ENCODE measurements around the gene E2F2. TPM values are rescaled to one million over a fixed set of nuclear protein-coding genes. Genes with fewer than 3 reads are reported as not detected.

Gene E2F2
- total and polyA plus RNA-seq, 2 of the 13 experiments (the other 11 are each of a cell fraction or from before 2014, with no cell fraction given): 0.65 to 6.6 TPM

GRCh38 chr1:23576338-23577055, 45.5 kb upstream of the E2F2 start:
- 10% methylated on average over 6 of the region's 7 CpGs for WGBS (ENCODE audit: low lambda C conversion rate)
- no peaks in the 10 kb centered on the region for H3K9me3 ChIP-seq (ENCODE audit: low read length)
- POLR2A ChIA-PET: interaction anchor here (1.1 to 2.2 kb wide), 8 partner anchors 9 to 21 kb away, joined by 3 to 38 read pairs (median 8); partner anchors contain the start of gene ID3
- peak overlapping the region in 1 of 3 experiments; percentile 35; a peak in 1 of 6 replicates for H3K4me3 ChIP-seq (replicated peaks in 1 of 3; ENCODE audit: insufficient read depth in 1 of 3, low read depth in 2 of 3, low read length in 3 of 3)
- BruUV-seq (replicated peaks): no TSS peak
- H3K4me1 ChIP-seq (ENCODE audit: insufficient read depth, low read length): peaks cover 67% of the 10 kb centered on the region
- H4K20me1 ChIP-seq (ENCODE audit: insufficient read depth, low read length): no peaks in the 10 kb centered on the region
- ATAC-seq (peak; percentile 24; the same call in 2 of the 3 replicates), FAIRE-seq (no peak), DNase-seq (ENCODE audit: low spot score) (no peak)
- no peak overlapping the region for H3K9ac ChIP-seq (ENCODE audit: insufficient read depth, low read depth, low read length)
- H2AFZ ChIP-seq (ENCODE audit: low read length): no peak overlapping the region
- in situ Hi-C loops (cut with HindIII; ENCODE audit: extremely low pct_ligation_motif_present, low pct_unique_long_range_greater_than_20kb) (no loop called here), intact Hi-C loops (cut with micrococcal nuclease; ENCODE audit: unreplicated experiment) (loop anchor here (5.0 kb wide), 1 partner anchor 51 kb away; no protein-coding TSS in a partner anchor)
- no peaks in the 10 kb centered on the region for H3K36me3 ChIP-seq (replicated peaks in 1 of 2; ENCODE audit: control insufficient read depth in 1 of 2, insufficient read depth in 2 of 2, low read length in 2 of 2)
- H3K79me2 ChIP-seq (ENCODE audit: insufficient read depth, low read length): no peaks in the 10 kb centered on the region
- H3K27ac ChIP-seq (ENCODE audit: extremely low read length, insufficient read depth, low read length): no peak overlapping the region
- CTCF ChIA-PET (ENCODE audit: low intra/inter-chr PET ratio, low total read pairs): no interaction called here
- peaks cover 0 to 17% of the 10 kb centered on the region in 2 experiments; a peak in 1 of 5 replicates for H3K27me3 ChIP-seq (ENCODE audit: control insufficient read depth in 1 of 2, insufficient read depth in 2 of 2, low read length in 2 of 2)
- peak overlapping the region; percentile 70 for H3K4me2 ChIP-seq (ENCODE audit: low read depth, low read length)
- TF ChIP-seq GTF2F1 (IDR thresholded peaks at IDR 0.05; ENCODE audit: low read length) (no peak), RNF2 (conservative IDR thresholded peaks at IDR 0.05; ENCODE audit: low read depth) (no peak), MED8 (CRISPR knock-in tag; IDR thresholded peaks at IDR 0.05; ENCODE audit: insufficient replicate concordance) (no peak), NCOR1 (IDR thresholded peaks at IDR 0.05; ENCODE audit: borderline replicate concordance, low read length) (0 out of 2 replicates have a peak, but pooled peaks have one; percentile 8), ZBTB33 (CRISPR knock-in tag; IDR thresholded peaks at IDR 0.05) (peak; percentile 38; the same call in 1 of the 2 replicates), ZNF7 (CRISPR knock-in tag; IDR thresholded peaks at IDR 0.05) (peak; percentile 66; the same call in 1 of the 2 replicates), CC2D1A (CRISPR knock-in tag; IDR thresholded peaks at IDR 0.05) (no peak), TCF12 (IDR thresholded peaks at IDR 0.05) (no peak), TCF12 (CRISPR knock-in tag; IDR thresholded peaks at IDR 0.05) (no peak), ZNF629 (CRISPR knock-in tag; conservative IDR thresholded peaks at IDR 0.05) (peak; percentile 93), ZNF10 (CRISPR knock-in tag; IDR thresholded peaks at IDR 0.05; ENCODE audit: borderline replicate concordance, low read depth) (no peak)
- TF ChIP-seq, protein P1, sequence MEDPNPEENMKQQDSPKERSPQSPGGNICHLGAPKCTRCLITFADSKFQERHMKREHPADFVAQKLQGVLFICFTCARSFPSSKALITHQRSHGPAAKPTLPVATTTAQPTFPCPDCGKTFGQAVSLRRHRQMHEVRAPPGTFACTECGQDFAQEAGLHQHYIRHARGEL (CRISPR knock-in tag; IDR thresholded peaks at IDR 0.05): no peak
- TF ChIP-seq, protein P2, sequence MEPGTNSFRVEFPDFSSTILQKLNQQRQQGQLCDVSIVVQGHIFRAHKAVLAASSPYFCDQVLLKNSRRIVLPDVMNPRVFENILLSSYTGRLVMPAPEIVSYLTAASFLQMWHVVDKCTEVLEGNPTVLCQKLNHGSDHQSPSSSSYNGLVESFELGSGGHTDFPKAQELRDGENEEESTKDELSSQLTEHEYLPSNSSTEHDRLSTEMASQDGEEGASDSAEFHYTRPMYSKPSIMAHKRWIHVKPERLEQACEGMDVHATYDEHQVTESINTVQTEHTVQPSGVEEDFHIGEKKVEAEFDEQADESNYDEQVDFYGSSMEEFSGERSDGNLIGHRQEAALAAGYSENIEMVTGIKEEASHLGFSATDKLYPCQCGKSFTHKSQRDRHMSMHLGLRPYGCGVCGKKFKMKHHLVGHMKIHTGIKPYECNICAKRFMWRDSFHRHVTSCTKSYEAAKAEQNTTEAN (CRISPR knock-in tag; conservative IDR thresholded peaks at IDR 0.05): no peak
- TF ChIP-seq, protein P3, sequence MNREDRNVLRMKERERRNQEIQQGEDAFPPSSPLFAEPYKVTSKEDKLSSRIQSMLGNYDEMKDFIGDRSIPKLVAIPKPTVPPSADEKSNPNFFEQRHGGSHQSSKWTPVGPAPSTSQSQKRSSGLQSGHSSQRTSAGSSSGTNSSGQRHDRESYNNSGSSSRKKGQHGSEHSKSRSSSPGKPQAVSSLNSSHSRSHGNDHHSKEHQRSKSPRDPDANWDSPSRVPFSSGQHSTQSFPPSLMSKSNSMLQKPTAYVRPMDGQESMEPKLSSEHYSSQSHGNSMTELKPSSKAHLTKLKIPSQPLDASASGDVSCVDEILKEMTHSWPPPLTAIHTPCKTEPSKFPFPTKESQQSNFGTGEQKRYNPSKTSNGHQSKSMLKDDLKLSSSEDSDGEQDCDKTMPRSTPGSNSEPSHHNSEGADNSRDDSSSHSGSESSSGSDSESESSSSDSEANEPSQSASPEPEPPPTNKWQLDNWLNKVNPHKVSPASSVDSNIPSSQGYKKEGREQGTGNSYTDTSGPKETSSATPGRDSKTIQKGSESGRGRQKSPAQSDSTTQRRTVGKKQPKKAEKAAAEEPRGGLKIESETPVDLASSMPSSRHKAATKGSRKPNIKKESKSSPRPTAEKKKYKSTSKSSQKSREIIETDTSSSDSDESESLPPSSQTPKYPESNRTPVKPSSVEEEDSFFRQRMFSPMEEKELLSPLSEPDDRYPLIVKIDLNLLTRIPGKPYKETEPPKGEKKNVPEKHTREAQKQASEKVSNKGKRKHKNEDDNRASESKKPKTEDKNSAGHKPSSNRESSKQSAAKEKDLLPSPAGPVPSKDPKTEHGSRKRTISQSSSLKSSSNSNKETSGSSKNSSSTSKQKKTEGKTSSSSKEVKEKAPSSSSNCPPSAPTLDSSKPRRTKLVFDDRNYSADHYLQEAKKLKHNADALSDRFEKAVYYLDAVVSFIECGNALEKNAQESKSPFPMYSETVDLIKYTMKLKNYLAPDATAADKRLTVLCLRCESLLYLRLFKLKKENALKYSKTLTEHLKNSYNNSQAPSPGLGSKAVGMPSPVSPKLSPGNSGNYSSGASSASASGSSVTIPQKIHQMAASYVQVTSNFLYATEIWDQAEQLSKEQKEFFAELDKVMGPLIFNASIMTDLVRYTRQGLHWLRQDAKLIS (CRISPR knock-in tag; IDR thresholded peaks at IDR 0.05): no peak
- TF ChIP-seq, protein P4, sequence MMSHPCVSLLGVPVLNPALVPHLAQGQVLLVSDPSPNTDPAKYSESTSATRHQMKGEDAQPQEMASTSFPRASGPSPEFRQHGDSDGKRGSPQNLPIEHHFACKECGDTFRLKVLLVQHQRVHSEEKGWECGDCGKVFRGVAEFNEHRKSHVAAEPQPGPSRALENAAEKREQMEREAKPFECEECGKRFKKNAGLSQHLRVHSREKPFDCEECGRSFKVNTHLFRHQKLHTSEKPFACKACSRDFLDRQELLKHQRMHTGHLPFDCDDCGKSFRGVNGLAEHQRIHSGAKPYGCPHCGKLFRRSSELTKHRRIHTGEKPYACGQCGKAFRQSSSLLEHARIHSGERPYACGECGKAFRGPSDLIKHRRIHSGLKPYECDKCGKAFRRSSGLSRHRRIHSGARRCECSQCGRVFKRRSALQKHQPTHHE (CRISPR knock-in tag; IDR thresholded peaks at IDR 0.05; ENCODE audit: borderline replicate concordance): no peak

All from HepG2 (cell line).